ENCODE results near the gene NDUFA8. TPM values are rescaled to one million over a fixed set of nuclear protein-coding genes. Genes with fewer than 3 reads are reported as not detected.

NDUFA8 gene
- total RNA-seq, 1 experiment from 2014 or later = 98.8 TPM

DNA sequence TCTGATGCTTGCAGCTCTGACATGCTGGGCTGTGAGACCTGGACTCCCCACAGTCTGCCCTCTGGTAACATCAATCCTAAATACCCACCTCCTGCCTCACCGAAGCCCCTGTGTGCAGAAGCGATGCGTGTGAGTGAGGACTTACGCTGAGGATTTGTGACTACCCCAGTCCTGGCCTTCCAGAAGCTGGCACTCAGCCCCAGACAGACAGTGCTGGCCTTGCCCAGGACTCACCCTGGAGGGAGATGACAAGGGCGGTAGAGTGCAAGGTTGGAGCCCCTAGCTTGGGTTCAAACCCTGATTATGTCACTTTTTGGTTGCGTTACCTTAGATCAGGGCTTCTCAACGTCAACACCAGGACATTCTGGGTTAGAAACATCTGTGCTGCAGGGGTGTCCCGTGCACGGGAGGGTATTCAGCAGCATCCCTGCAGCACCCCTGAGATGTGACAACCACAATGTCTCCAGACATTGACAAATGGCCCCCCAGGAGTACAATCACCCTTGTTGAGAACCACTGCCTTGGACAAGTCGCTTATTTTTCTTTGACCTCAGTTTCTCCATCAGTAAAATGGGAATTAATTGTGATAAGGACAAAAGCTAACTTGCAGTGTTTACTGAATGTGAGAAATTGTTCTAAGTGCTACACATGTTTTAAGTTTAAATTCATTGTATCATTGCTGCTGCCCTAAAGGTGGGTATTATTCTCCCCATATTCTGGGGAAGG, 43.0 kb downstream of the NDUFA8 start:
- Histone ChIP-seq H3K36me3 (no peaks in the 10 kb centered on the region), H3K4me1 (0 out of 2 replicates have a peak, but pooled peaks cover 3% of the 10 kb centered on the region), H3K27me3 (no peaks in the 10 kb centered on the region; the same call in 1 of the 2 replicates), H3K27ac (no peak overlapping the region), H3K4me3 (no peak overlapping the region), H3K9me3 (replicated peaks) (no peaks in the 10 kb centered on the region)
- no peak for DNase-seq

DNA sequence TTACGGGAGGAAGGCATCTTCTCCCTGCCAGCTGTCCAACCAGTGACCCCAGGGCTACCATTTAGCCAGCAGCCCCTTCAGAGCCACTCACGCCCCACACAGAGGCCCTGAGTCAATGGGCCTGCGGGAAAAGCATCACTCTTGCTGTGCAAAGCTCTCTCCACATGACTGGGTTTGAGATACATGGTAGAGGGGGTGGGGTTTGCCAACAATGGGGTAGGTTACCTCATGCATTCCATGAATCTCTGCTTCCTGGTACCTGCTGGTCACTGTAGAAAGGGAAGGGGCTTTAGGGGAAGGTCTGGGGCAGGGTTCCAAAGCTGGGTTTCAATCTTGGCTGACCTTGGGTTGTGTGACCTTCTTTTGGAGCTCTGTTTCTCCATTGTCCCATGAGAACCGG, 43.5 kb downstream of the NDUFA8 start:
- no peaks in the 10 kb centered on the region for H3K9me3 ChIP-seq (replicated peaks)
- H3K27me3 ChIP-seq = no peaks in the 10 kb centered on the region; the same call in 1 of the 2 replicates
- no peak overlapping the region for H3K27ac ChIP-seq
- no peak for DNase-seq
- no peak overlapping the region for H3K4me3 ChIP-seq
- H3K4me1 ChIP-seq = 0 out of 2 replicates have a peak, but pooled peaks cover 3% of the 10 kb centered on the region
- H3K36me3 ChIP-seq = no peaks in the 10 kb centered on the region

DNA sequence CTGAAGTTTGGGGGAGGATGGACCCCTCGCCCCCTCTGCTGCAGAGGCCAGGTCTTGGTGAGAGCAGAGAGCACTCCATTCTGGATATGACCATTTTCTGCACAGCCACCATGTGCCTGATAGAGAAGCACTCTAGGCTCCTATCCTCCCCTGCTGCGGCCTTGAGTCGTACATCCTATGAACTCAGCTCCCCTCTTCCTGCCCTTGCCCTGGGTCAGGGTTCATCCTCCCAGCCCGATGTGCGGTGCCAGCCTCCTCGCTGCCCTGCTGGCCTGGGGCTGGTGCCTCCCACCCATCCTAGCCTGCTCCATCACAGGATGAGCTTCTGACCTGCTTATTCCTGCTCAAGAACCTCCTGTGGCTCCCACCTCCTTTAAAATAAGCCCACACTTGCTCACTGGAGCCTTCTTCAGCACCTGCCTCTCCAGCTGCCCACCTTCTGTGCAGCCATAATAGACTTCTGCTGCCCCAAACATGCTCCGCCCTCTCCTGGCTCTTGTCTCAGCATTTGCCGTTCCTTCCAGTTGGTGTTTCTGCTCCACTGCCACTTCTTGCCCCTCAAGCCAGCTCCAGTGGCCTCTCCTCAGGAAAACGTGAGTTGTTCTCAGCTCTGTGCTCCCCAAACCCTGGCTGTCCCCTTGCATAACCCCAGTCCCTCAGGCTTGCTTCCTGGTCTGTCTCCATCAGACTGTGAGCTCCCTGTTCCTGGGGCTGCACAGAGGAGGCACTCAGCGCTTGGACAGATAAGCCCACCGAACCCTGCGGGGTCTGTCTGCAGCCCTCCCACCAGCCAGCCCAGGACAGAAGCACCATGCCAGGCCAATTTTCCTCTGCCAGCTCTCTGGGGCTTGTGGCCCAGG, 44.2 kb downstream of the NDUFA8 start:
- Histone ChIP-seq H3K27me3 (no peaks in the 10 kb centered on the region; the same call in 1 of the 2 replicates), H3K4me1 (0 out of 2 replicates have a peak, but pooled peaks cover 3% of the 10 kb centered on the region), H3K36me3 (no peaks in the 10 kb centered on the region), H3K4me3 (no peak overlapping the region), H3K9me3 (replicated peaks) (no peaks in the 10 kb centered on the region), H3K27ac (no peak overlapping the region)
- no peak for DNase-seq

DNA sequence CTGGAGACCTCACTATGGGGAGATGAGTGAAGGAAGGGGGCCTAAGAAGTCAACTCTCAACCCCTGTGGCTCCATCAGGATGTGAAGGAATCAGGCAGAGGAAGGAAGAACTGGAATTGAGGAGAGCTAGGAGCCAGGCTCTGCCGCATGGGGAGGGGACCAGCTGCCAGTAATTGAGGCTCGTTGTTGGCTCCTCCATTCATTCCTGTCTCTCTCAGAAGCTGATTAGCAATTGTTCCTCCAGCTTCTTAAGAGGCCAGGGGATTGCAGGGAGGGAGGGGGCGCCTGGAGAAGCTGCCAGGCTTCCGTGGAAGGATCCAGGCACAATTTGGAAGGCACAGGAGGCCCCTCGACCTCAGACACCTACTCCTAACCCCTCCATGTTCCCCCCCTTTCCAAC, 46.0 kb downstream of the NDUFA8 start:
- Histone ChIP-seq H3K36me3 (no peaks in the 10 kb centered on the region), H3K4me3 (no peak overlapping the region), H3K27me3 (no peaks in the 10 kb centered on the region; the same call in 1 of the 2 replicates), H3K27ac (no peak overlapping the region), H3K4me1 (peaks cover 8% of the 10 kb centered on the region), H3K9me3 (replicated peaks) (no peaks in the 10 kb centered on the region)
- no peak for DNase-seq

DNA sequence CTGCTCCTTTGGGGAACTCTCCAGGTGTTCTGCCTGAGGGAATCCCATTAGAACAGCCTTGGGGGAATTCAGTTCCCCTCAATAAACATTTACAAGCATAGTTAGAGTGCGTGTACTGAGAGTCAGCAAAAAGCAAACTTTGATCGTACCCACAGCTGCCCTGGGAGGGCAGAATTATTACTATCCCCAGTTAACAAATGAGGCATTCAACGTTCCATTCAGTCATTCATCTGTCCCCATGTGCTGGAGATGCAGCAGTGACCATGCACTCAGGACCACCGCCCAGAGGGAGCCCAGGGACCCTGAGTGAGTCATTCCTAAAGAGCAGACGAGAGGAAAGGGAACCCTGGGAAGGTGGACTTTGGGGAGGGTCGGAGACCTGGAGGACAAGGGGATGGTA, 47.3 kb downstream of the NDUFA8 start:
- Histone ChIP-seq H3K9me3 (replicated peaks) (no peaks in the 10 kb centered on the region), H3K36me3 (no peaks in the 10 kb centered on the region), H3K27ac (no peak overlapping the region), H3K4me3 (no peak overlapping the region), H3K27me3 (no peaks in the 10 kb centered on the region; the same call in 1 of the 2 replicates), H3K4me1 (peaks cover 8% of the 10 kb centered on the region)
- DNase-seq = no peak

DNA sequence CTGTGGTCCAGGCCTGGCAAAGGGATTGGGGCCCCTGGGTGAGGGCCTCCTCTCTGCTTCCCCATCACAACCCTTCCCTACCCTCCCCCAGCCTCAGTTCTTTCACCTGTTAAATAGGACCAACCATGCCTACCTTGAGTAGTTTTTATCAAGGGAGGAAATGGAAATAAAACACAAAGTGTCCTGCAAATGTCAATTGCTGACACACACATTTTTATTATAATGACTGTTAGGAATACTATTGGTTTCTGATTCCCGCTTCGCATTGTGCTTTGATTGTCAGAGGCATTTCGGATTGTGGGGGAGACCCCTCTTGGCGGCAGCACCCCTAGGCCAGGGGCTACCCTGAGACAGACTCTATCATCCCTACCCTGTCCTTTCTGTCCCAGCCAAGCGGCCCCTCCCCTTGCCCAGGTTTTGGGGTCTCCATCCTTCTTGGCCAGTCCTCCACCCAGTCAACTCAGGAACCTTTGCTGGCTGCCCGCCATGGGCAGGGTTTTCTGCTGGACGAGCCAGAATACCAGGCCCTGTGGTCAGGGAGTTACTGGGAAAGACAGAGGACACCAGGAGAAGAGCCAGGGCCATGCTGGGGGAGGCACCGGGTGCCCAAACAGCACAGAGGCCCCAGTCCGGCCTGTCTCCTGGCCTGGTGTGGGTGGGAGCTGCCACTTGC, 48.0 kb downstream of the NDUFA8 start:
- Histone ChIP-seq H3K27ac (no peak overlapping the region), H3K4me1 (peaks cover 8% of the 10 kb centered on the region), H3K9me3 (replicated peaks) (no peaks in the 10 kb centered on the region), H3K36me3 (no peaks in the 10 kb centered on the region), H3K4me3 (no peak overlapping the region), H3K27me3 (no peaks in the 10 kb centered on the region; the same call in 1 of the 2 replicates)
- DNase-seq = no peak

DNA sequence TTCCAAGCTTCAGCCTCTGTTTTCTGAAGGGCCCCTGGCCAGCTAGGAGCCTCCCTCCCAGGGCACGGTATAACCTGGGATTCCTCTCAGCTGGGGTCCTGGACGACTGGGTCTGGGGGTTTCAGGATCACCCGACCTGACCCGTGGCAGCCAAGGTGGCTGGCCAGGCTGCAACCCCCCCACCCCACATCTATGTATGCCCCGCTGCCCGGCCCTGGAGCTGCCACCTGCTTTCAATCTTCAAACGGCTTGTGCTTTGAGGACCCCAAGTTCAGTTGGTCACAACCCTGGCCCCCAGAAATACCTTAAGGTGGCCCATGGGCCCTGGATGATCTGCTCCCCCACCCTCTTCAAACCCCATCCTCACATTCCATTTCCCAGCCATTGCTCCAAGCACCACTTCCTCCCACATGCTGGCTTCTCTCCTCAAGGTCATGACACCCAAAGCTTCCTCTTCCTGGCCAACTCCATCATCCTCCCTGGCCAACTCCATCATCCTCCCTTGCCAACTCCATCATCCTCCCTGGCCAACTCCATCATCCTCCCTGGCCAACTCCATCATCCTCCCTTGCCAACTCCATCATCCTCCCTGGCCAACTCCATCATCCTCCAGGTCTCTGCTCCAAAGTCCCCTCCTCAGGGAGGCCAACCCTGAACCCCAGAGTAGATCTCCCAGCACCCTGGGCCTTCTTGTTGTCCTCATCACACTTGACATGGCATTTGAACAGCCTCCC, 49.3 kb downstream of the NDUFA8 start:
- no peak overlapping the region for H3K4me3 ChIP-seq
- H3K9me3 ChIP-seq (replicated peaks) = no peaks in the 10 kb centered on the region
- H3K36me3 ChIP-seq = no peaks in the 10 kb centered on the region
- H3K4me1 ChIP-seq = peaks cover 8% of the 10 kb centered on the region
- H3K27ac ChIP-seq = no peak overlapping the region
- DNase-seq = no peak
- no peaks in the 10 kb centered on the region; the same call in 1 of the 2 replicates for H3K27me3 ChIP-seq

DNA sequence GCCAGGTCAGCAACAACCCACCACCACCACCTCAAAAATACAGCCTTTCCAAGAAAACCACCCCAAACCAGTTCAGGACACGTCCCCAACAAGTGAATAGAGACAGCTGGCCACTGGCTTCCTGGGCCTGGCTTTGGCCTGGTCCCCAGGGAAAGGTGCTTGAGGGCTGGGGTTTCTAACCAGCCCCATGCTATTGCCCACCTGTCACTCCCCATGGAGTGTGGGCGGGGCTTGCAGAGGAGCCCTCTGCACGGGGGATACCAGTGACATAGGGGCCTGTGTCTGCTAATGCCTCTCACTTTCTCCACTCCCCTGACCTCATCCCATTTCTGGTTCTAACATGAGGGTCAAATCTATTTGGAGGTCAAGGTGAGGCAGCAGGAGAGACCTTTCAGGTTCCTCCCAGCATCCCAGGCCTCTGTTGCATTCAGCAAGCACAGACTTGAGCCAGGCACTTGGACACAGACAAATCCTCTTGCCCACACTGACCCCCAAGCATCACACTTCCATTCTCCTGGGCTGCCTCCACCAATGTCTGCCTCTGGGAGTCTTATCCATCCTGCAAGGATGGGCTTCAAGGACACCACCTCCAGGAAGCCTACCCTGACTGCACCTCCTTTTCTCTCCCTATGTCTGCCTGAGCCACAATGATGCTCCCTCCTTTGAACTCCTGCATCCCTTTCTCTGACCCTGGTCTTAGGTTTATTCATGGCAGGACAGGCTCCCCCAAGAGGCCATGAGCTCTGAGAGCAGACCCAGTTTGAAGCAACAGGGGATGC, 50.4 kb downstream of the NDUFA8 start:
- no peaks in the 10 kb centered on the region; the same call in 1 of the 2 replicates for H3K27me3 ChIP-seq
- peaks cover 8% of the 10 kb centered on the region for H3K4me1 ChIP-seq
- H3K36me3 ChIP-seq = no peaks in the 10 kb centered on the region
- H3K9me3 ChIP-seq (replicated peaks) = no peaks in the 10 kb centered on the region; the same call in 1 of the 2 replicates
- H3K4me3 ChIP-seq = no peak overlapping the region
- no peak overlapping the region for H3K27ac ChIP-seq
- DNase-seq = peak; percentile 77 to 82

DNA sequence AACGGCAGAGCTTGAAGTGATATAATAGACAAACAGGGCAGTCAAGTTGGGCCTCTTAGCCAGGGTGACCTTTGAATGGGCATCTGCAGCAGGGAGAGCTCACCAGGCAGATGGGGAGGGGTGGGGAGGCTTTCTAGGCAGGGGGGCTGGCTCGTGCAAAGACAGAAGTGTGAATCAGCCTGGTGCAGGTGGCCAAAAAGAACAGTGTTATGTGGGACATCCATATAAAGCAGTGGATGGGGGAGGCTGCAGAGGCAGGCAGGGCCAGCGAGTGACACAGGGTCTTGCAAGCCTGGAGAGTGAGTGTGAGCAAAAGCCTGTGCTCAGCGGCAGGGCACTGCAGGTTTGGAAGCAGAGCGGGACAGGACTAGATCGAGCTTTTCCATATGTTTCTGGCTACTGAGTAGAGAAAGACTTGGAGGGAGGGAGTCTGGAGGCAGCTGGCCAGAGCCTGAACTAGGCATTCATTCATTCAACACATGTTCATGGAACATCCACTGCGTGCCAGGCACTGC, 52.2 kb downstream of the NDUFA8 start:
- Histone ChIP-seq H3K4me3 (no peak overlapping the region), H3K9me3 (replicated peaks) (no peaks in the 10 kb centered on the region; the same call in 1 of the 2 replicates), H3K27me3 (no peaks in the 10 kb centered on the region), H3K4me1 (peaks cover 8% of the 10 kb centered on the region), H3K27ac (no peak overlapping the region), H3K36me3 (no peaks in the 10 kb centered on the region)
- no peak for DNase-seq

DNA sequence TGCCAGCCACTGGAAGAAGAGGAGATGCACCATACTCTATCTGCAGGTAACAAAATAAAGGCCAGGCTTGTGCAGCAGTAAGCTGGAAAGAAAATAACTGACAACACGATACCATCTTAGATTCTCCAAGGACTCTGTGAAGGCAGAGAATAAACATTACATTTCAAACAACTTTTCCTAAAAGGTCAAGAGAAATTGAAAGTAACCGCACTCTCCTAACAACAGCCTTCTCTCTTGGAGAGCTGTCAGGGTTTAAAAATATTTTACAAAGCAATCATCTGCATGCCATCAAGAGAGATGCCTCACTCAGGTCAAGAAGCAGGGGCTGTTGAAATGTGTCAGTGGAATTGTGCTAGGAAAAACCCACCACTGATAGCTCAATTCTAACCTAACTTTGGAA, 53.0 kb downstream of the NDUFA8 start:
- H3K4me1 ChIP-seq = peaks cover 8% of the 10 kb centered on the region
- H3K4me3 ChIP-seq = no peak overlapping the region
- H3K9me3 ChIP-seq (replicated peaks) = no peaks in the 10 kb centered on the region; the same call in 1 of the 2 replicates
- H3K27me3 ChIP-seq = no peaks in the 10 kb centered on the region
- no peak overlapping the region for H3K27ac ChIP-seq
- no peak for DNase-seq
- no peaks in the 10 kb centered on the region for H3K36me3 ChIP-seq

DNA sequence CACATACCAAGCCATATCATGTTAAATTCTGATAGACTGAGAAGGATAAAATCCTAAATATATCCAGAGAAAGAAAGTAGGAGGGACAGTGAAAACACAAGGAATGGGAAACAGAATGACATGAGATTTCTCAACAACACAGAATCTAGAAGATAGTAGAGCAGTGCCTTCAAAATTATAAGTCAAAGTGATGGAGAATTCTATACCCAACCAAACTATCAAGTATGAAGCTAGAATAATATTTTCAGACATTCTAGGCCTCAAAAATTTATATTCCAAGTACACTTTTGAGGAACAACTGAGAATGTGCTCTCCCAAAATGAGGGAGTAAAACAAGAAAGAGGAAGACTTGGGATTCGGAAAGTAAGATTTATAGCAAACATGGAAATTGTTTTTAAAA, 55.6 kb downstream of the NDUFA8 start:
- DNase-seq = no peak
- no peak overlapping the region for H3K4me3 ChIP-seq
- H3K9me3 ChIP-seq (replicated peaks) = no peaks in the 10 kb centered on the region; the same call in 1 of the 2 replicates
- no peak overlapping the region for H3K27ac ChIP-seq
- H3K4me1 ChIP-seq = peaks cover 4% of the 10 kb centered on the region
- H3K27me3 ChIP-seq = no peaks in the 10 kb centered on the region
- no peaks in the 10 kb centered on the region for H3K36me3 ChIP-seq

DNA sequence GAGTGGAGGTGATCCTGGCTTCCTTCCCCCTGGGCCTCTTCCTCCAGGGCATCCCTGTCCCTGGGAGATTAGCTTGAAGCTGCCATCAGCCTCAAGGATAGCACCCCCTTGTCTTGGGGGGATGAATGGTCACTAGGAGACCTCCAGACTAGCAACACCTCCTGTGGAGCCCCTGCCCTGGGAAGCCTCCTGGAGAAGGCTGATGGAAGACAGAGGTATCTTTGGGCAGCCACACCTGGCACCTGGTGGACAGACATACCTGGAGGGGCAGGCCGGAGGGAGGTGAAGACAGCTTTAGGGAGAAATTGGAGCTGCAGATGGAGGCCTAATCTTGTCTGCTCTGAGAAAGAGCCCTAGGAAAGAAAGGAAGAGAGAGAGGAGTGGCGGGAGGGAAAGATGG, 57.4 kb downstream of the NDUFA8 start:
- Histone ChIP-seq H3K9me3 (replicated peaks) (no peaks in the 10 kb centered on the region; the same call in 1 of the 2 replicates), H3K4me1 (peaks cover 8% of the 10 kb centered on the region), H3K27ac (no peak overlapping the region), H3K36me3 (no peaks in the 10 kb centered on the region), H3K4me3 (no peak overlapping the region), H3K27me3 (no peaks in the 10 kb centered on the region)
- no peak for DNase-seq

DNA sequence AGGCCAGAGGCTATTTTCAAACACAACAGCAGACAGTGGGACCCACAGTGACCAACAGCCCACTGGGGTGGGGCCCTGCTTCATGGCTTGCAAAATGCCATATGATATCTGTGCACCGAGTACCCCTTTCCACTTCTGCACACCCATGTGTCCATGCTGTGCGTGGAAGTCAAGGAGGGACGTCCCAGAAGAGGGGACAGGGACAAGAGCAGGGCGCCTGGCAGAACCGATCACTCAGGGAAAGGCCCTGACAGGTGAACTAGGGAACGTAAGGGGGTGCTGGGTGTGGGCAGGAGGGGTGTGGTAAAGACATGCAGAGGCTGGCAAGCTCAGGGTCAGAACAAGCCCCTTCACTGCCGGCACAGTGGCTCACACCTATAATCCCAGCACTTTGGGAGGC, 58.8 kb downstream of the NDUFA8 start:
- Histone ChIP-seq H3K9me3 (replicated peaks) (no peaks in the 10 kb centered on the region; the same call in 1 of the 2 replicates), H3K27ac (no peak overlapping the region), H3K36me3 (no peaks in the 10 kb centered on the region), H3K27me3 (no peaks in the 10 kb centered on the region), H3K4me3 (no peak overlapping the region), H3K4me1 (peaks cover 8% of the 10 kb centered on the region)
- no peak for DNase-seq
